Measurements from ENCODE around the gene PEX7. TPM values are rescaled to one million over a fixed set of nuclear protein-coding genes. Genes with fewer than 3 reads are reported as not detected.

Gene PEX7
- 1 to 10 TPM; 5.4 to 6.4 TPM for total RNA-seq

- Mint-ChIP-seq H3K9me3 (no peaks in the 10 kb centered on the region), H3K27me3 (no peaks in the 10 kb centered on the region), H3K36me3 (peaks cover 25% of the 10 kb centered on the region), H3K27ac (peak within 1 kb of the TSS; percentile 95), H3K4me1 (ENCODE audit: low read depth) (peaks cover 17% of the 10 kb centered on the region), H3K4me3 (peak within 1 kb of the TSS; percentile 93)
- ChIA-PET POLR2A (interaction anchor here (0.8 to 1.9 kb wide), 6 partner anchors 28 to 533 kb away, joined by 3 to 7 read pairs (median 4); partner anchors contain the start of genes BCLAF1 and MAP3K5), CTCF (interaction anchor here (0.7 to 3.2 kb wide), 8 partner anchors 21 to 1184 kb away, joined by 3 to 34 read pairs (median 5); partner anchors contain the start of gene MAP3K5)
- DNase-seq, result peak; percentile 93
- intact Hi-C loops (cut with micrococcal nuclease), result loop anchor here (1.0 to 2.0 kb wide), 3 partner anchors 30 to 229 kb away; partner anchors contain the start of gene MAP3K5
Observed at GRCh38 chr6:136822376-136823127, at the start of gene PEX7. Gene PEX7 (plus strand): TSS chr6:136822592. CDS start chr6:136822666, 74 bp downstream.

GRCh38 chr6:136772685-136773472 lies 49.5 kb upstream of the PEX7 start:
- Mint-ChIP-seq H3K36me3 (peaks cover 5% of the 10 kb centered on the region), H3K27ac (peak overlapping the region; percentile 45), H3K9me3 (no peaks in the 10 kb centered on the region), H3K27me3 (no peaks in the 10 kb centered on the region), H3K4me1 (ENCODE audit: low read depth) (peaks cover 53% of the 10 kb centered on the region), H3K4me3 (no peak overlapping the region)
- ChIA-PET CTCF (interaction anchor here (0.6 to 5.5 kb wide), 4 partner anchors 12 to 128 kb away, joined by 3 to 39 read pairs (median 6); partner anchors contain the start of gene MAP3K5), POLR2A (interaction anchor here (1.0 to 3.7 kb wide), 5 partner anchors 9 to 20 kb away, joined by 3 to 15 read pairs (median 4); no protein-coding TSS in a partner anchor)
- intact Hi-C loops (cut with micrococcal nuclease), result loop anchor here (1.0 to 2.0 kb wide), 3 partner anchors 9 to 16 kb away; no protein-coding TSS in a partner anchor
- DNase-seq, result no peak

- CTCF ChIA-PET, result interaction anchor here (0.6 to 5.5 kb wide), 4 partner anchors 11 to 129 kb away, joined by 3 to 39 read pairs (median 6); partner anchors contain the start of gene MAP3K5
- no peak for DNase-seq
- H3K4me1 Mint-ChIP-seq (ENCODE audit: low read depth), result peaks cover 49% of the 10 kb centered on the region
- POLR2A ChIA-PET, result interaction anchor here (1.0 to 3.7 kb wide), 3 partner anchors 9 to 15 kb away, joined by 3 to 15 read pairs (median 5); no protein-coding TSS in a partner anchor
- H3K4me3 Mint-ChIP-seq, result no peak overlapping the region
- H3K36me3 Mint-ChIP-seq, result peaks cover 5% of the 10 kb centered on the region
- intact Hi-C loops (cut with micrococcal nuclease), result loop anchor here (2.0 kb wide), 1 partner anchor 15 kb away; no protein-coding TSS in a partner anchor
- peak overlapping the region; percentile 16 for H3K27ac Mint-ChIP-seq
- no peaks in the 10 kb centered on the region for H3K9me3 Mint-ChIP-seq
- H3K27me3 Mint-ChIP-seq, result no peaks in the 10 kb centered on the region
Observed at GRCh38 chr6:136773473-136773796, 49.0 kb upstream of the PEX7 start.

DNA sequence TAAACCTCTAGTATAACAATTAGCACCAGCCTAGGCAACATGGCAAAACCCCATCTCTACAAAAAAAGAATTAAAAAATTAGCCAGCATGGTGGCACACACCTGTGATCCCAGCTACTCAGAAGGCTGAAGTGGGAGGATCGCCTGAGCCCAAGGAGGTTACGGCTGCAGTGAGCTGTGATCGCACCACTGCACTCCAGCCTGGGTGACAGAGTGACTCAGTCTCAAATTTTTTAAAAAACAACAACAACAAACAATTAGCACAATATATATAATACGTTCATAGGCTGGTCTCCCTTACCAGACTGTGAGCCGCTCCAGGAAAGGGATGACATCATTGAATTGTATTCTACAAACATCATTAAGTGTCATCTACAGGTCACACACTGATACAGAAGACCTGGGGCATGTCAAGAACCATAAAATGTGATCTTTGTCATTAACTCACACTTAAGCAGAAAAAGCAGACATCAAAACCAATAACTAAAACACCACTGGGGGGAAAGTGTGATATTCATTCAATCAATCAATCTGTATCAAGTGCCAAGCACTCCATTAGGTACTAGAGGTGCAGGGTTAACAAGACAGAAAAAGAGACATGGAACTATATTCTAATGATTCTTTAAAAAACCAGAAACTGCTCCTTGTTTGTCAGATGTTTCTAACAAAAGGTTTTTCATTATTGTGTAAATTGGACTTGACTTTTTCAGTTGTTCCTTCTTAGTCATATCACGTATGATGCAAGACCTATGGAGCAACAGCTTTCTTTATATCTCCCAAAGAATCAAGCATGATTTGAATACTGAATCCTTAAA lies 48.0 kb upstream of the PEX7 start:
- Mint-ChIP-seq H3K9me3 (no peaks in the 10 kb centered on the region), H3K27ac (peak overlapping the region; percentile 24), H3K4me1 (ENCODE audit: low read depth) (peaks cover 44% of the 10 kb centered on the region), H3K27me3 (no peaks in the 10 kb centered on the region), H3K4me3 (no peak overlapping the region), H3K36me3 (peaks cover 5% of the 10 kb centered on the region)
- ChIA-PET POLR2A (interaction anchor here (1.0 to 3.7 kb wide), 2 partner anchors 11 to 14 kb away, joined by 3 to 15 read pairs; no protein-coding TSS in a partner anchor), CTCF (interaction anchor here (1.0 to 5.5 kb wide), 3 partner anchors 18 to 130 kb away, joined by 3 to 39 read pairs (median 6); partner anchors contain the start of gene MAP3K5)
- DNase-seq, result no peak
- intact Hi-C loops (cut with micrococcal nuclease), result no loop called here

- no peaks in the 10 kb centered on the region for H3K27me3 Mint-ChIP-seq
- H3K36me3 Mint-ChIP-seq, result peaks cover 5% of the 10 kb centered on the region
- no peaks in the 10 kb centered on the region for H3K9me3 Mint-ChIP-seq
- peaks cover 50% of the 10 kb centered on the region for H3K4me1 Mint-ChIP-seq (ENCODE audit: low read depth)
- CTCF ChIA-PET, result interaction anchor here (1.0 to 5.5 kb wide), 2 partner anchors 17 to 131 kb away, joined by 3 to 39 read pairs; partner anchors contain the start of gene MAP3K5
- POLR2A ChIA-PET, result no interaction called here
- intact Hi-C loops (cut with micrococcal nuclease), result no loop called here
- H3K27ac Mint-ChIP-seq, result no peak overlapping the region
- DNase-seq, result no peak
- H3K4me3 Mint-ChIP-seq, result no peak overlapping the region
Observed at GRCh38 chr6:136775081-136775480, 47.3 kb upstream of the PEX7 start.

GRCh38 chr6:136775548-136775947 lies 46.8 kb upstream of the PEX7 start:
- Mint-ChIP-seq H3K4me3 (no peak overlapping the region), H3K27ac (peak overlapping the region; percentile 49), H3K4me1 (ENCODE audit: low read depth) (peaks cover 50% of the 10 kb centered on the region), H3K36me3 (peaks cover 5% of the 10 kb centered on the region), H3K9me3 (no peaks in the 10 kb centered on the region), H3K27me3 (no peaks in the 10 kb centered on the region)
- DNase-seq, result no peak
- POLR2A ChIA-PET, result no interaction called here
- CTCF ChIA-PET, result interaction anchor here (1.0 to 5.5 kb wide), 2 partner anchors 17 to 131 kb away, joined by 3 to 39 read pairs; partner anchors contain the start of gene MAP3K5
- intact Hi-C loops (cut with micrococcal nuclease), result no loop called here

GRCh38 chr6:136777651-136778050 lies 44.7 kb upstream of the PEX7 start:
- H3K4me3 Mint-ChIP-seq, result no peak overlapping the region
- no peak for DNase-seq
- no peaks in the 10 kb centered on the region for H3K27me3 Mint-ChIP-seq
- H3K27ac Mint-ChIP-seq, result no peak overlapping the region
- ChIA-PET CTCF (interaction anchor here (1.5 to 3.0 kb wide), 2 partner anchors 15 to 133 kb away, joined by 3 to 10 read pairs; partner anchors contain the start of gene MAP3K5), POLR2A (no interaction called here)
- H3K36me3 Mint-ChIP-seq, result peaks cover 7% of the 10 kb centered on the region
- no peaks in the 10 kb centered on the region for H3K9me3 Mint-ChIP-seq
- intact Hi-C loops (cut with micrococcal nuclease), result no loop called here
- peaks cover 51% of the 10 kb centered on the region for H3K4me1 Mint-ChIP-seq (ENCODE audit: low read depth)

DNA sequence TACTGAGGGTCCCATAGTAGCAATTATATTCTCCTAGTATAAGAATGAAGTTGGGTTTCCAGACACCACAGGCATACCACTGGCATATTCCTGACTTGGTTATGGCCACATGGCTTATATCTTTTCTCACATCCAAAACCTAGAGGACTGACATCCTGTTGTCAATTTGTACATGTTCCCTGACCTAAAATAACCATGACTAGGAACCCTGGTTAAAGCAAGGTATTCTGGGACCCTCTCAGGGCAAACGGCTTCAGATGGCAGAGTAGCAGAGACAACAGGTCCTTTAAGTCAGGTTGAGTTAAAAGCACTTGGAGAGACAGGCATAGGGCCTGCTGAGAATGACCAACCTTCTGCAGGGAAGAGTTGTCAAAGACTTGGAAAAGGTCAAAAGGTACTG lies 42.7 kb upstream of the PEX7 start:
- H3K27me3 Mint-ChIP-seq, result no peaks in the 10 kb centered on the region
- H3K36me3 Mint-ChIP-seq, result peaks cover 8% of the 10 kb centered on the region
- intact Hi-C loops (cut with micrococcal nuclease), result no loop called here
- peaks cover 54% of the 10 kb centered on the region for H3K4me1 Mint-ChIP-seq (ENCODE audit: low read depth)
- H3K9me3 Mint-ChIP-seq, result no peaks in the 10 kb centered on the region
- no peak for DNase-seq
- POLR2A ChIA-PET, result interaction anchor here (0.7 kb wide), 1 partner anchor 1813 kb away, joined by 3 read pairs; no protein-coding TSS in a partner anchor
- no peak overlapping the region for H3K27ac Mint-ChIP-seq
- no peak overlapping the region for H3K4me3 Mint-ChIP-seq
- CTCF ChIA-PET, result no interaction called here

DNA sequence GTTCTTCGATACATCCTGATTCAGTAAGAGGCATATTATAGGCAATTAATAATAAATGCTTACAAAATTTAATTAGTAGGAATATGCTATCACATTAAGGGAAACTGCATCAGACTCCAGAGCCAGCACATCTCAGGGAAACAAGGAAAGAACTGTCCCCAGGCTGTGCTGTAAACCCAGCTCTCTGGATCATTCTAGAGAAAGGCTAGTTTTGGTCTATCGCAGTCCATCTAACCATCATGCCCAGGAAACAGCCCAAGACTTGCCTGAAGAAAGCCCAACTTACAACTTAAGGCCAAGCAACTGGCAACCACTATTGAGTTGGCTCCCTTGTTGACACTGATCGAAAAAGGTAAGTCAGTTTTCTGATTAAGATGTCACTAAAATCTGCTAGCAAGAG lies 41.4 kb upstream of the PEX7 start:
- peaks cover 55% of the 10 kb centered on the region for H3K4me1 Mint-ChIP-seq (ENCODE audit: low read depth)
- CTCF ChIA-PET, result interaction anchor here (1.2 to 3.3 kb wide), 2 partner anchors 11 to 137 kb away, joined by 3 to 21 read pairs; partner anchors contain the start of gene MAP3K5
- H3K36me3 Mint-ChIP-seq, result peaks cover 10% of the 10 kb centered on the region
- intact Hi-C loops (cut with micrococcal nuclease), result no loop called here
- H3K27me3 Mint-ChIP-seq, result no peaks in the 10 kb centered on the region
- POLR2A ChIA-PET, result no interaction called here
- DNase-seq, result no peak
- no peak overlapping the region for H3K27ac Mint-ChIP-seq
- no peaks in the 10 kb centered on the region for H3K9me3 Mint-ChIP-seq
- no peak overlapping the region for H3K4me3 Mint-ChIP-seq

- no peak for DNase-seq
- H3K4me1 Mint-ChIP-seq (ENCODE audit: low read depth), result peaks cover 63% of the 10 kb centered on the region
- no peaks in the 10 kb centered on the region for H3K9me3 Mint-ChIP-seq
- intact Hi-C loops (cut with micrococcal nuclease), result loop anchor here (1.0 kb wide), 1 partner anchor 10 kb away; no protein-coding TSS in a partner anchor
- H3K27ac Mint-ChIP-seq, result peak overlapping the region; percentile 80
- ChIA-PET POLR2A (interaction anchor here (0.7 to 1.3 kb wide), 3 partner anchors 10 to 135 kb away, joined by 4 to 5 read pairs (median 5); partner anchors contain the start of gene MAP3K5), CTCF (interaction anchor here (0.7 to 3.3 kb wide), 4 partner anchors 10 to 1842 kb away, joined by 4 to 21 read pairs (median 4); partner anchors contain the start of gene MAP3K5)
- no peak overlapping the region for H3K4me3 Mint-ChIP-seq
- H3K36me3 Mint-ChIP-seq, result peaks cover 10% of the 10 kb centered on the region
- no peaks in the 10 kb centered on the region for H3K27me3 Mint-ChIP-seq
Observed at GRCh38 chr6:136782021-136782770, 40.2 kb upstream of the PEX7 start.
